CD4-positive, alpha-beta T cell treated with Interleukin-2 at 100 ng/mL for 4 hours (primary cell): Measurements from ENCODE around the gene MAP2K3.

Experiments used
- DNase-seq: peaks from one replicate; pipeline ENCODE4 v3.0.0-alpha.2; 2020; ENCODE audit warnings: low spot score

MAP2K3 gene

DNA sequence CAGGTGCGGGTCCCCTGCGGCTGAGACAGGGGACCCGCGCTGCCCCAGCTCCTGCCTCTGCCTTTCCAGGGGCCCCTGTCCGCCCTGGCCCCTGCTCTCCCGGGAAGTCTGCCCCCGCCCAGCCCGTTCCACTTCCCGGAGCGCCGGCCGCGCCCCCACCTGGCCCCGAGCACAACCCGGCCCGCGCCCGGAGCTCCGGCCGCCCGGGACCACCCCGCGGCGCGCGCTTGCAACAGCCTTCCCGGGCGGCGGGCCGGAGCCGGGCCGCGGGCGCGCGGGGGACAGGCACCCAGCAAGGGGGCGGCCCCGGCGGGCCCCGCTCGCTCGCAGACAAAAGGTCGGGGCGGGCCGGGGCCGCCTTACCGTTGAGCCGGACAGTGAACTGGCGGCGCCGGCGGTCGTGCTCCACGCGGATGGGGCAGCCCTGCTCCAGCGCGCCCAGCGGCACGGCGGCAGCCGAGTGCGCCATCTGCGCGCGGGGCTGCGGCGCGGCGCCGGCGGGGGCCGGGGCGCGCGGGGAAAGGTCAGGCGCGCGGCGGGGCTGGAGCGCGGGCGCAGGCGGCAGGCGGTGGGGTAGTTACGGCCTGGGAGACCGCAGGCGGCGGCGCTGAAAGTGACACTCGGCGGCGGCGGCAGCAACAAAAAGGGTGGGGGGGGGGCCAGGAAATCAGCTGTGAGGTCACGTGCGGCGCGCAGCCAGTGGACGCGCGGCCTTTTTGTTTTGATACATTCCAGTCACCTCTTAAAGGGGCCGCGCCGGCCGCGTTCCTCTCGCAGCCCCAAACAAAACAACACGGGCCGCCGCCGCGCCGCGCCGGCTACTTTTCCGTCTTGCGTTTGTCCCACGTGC, 31.5 kb upstream of the MAP2K3 start, which contains the start of gene NATD1:
Gene NATD1, minus strand, starts transcription at position 615 of the 850 bp plus-strand sequence. Its CDS starts 146 bp downstream, at position 469.
- peak; percentile 78 for DNase-seq

DNA sequence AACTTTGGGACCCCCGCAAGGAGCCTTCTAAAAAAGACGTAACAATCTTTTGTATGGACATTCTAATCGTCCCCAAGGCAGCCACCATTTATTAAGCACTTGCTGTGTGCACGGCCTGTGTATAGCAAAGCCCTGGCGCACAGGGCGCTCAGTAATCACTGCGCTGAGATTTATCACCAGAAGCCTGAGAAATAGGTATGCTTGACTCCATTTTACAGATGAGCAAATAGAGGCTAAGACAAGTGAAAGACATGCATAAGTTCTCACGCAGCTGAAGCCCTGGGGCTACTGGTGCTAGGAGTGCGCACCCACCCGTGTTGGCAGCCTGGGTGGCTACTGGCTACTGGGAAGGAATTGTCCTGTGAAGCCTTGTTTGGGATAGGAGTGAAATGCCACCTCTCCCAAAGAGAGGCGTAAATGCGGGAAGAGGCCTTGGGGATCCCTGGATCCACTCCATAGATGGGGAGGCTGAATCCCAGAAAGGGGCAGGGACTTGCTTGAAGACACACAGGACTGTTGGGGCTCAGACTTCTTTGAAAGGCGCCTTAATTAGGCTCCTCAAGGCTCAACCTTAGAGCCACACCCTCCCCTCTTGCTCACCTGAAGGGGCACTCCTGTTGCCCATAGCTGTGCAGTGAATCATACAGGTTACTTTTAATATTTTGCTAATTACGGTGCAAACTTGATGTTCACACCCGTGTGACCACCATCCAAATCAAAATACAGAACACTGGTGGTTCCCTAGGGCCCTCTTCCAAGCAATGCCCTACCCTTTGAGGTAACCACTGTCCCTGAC, 30.7 kb upstream of the MAP2K3 start:
- DNase-seq: no peak

DNA sequence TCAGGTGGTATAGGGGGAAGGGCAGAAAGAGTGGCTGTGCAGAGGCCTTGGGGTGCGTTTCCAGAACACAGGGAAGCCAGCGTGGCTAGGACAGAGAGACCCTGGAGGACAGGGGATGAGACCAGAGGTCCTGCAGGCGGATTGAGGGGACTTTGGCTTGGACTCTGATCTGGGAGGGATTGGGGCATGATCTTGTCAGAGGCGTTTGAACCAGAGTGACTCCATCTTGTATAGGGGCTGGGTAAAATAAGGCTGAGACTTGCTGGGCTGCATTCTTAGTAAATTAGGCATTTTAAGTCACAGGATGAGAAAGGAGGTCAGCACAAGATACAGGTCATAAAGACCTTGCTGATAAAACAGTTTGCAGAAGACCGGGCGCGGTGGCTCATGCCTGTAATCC, 25.9 kb upstream of the MAP2K3 start:
- no peak for DNase-seq

DNA sequence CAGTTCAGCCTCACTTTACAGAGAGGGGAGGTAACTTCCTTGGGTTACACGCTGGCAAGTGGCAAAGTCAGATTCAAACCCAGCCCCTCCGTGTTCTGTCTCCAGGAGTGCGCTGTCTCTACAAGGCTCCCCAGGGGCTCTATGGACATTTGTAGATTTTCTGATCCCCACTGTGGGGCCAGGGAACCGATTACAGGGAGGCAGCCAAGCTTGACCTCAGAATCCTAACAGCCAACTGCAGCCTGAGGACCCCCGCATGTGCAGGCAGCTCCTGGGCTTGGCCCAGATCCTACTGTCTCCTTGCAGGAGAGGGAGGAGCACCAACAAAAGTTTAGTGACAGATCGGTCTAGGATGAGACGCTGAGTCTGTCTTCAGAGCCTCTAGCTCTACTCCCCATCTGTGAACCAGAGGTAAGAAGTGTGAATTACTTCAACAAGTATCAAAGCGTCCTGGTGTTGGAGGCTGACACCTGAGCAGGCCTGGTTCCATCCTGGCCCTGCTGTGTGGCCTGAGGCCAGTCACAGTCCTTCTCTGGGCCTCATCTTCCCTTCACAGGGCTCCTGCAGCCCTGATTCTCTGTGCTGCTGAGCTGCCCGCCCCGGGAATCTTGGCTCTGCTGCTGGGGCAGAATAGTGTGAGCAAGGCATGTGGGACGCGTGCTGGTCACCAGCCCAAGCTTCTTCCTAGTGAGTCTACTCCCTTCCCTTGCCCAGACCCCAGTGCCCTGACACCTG, 22.1 kb upstream of the MAP2K3 start:
- no peak for DNase-seq

DNA sequence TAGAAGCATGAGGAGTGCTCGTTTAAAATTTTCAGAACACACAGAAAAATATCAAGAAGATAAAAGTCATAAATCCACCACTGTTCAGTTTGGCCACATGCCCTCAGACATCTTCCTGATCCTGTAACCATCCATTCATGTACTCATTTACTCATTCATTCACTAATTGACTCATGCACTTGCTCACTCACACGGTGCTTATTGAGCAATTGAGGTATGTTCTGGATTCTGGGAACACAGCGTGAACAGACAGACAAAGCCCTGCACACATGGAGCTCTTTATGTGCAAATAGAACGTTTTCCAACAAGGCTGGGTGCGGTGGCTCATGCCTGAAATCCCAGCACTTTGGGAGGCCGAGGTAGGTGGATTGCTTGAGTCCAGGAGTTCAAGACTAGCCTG, 21.1 kb upstream of the MAP2K3 start:
- no peak for DNase-seq

DNA sequence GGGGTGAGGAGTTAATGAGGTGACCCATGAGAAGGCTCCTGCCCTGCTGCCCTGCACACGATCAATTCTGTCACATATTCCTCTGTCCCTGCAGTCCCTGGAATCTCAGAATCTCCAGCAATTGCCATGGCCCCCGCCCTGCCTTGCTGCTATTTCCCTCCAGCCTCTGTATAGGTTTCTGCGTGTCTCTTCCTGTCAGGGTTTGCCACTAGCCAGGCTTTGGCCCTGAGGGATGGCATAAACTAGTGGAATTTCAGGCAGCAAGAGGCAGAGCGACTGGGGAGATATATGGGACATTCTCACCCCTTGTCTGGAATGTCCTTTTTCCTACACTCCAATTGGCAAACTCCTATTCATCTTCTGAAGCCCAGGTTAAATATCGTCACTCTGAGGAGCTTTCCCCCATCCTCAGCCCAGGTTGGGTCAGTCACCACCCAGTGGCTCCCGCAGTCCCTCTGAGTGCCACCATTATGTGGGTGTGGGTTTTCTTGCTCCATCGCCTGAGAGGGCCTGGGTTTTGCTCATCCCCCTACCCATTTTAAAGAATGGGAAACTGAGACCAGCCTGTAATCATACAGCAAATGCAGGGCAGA, 15.8 kb upstream of the MAP2K3 start:
- DNase-seq: no peak

DNA sequence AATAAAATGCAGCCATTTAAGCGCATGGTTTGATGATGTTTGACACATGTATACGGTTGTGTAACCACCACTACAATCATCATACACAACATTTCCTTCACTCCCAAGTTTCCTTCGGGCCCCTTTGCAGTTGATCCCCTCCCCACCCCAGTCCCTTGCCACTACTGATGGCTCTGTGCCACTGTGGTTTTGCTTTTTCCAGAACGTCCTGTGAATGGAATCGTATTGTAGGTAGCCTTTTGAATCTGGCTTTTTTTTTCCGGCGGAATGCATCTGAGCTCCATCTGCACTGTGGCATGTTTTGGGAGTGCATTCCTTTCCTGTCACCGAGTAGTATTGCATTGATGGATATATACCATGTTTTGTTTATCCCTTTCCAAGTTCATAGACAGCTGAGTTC, 15.1 kb upstream of the MAP2K3 start:
- no peak for DNase-seq

DNA sequence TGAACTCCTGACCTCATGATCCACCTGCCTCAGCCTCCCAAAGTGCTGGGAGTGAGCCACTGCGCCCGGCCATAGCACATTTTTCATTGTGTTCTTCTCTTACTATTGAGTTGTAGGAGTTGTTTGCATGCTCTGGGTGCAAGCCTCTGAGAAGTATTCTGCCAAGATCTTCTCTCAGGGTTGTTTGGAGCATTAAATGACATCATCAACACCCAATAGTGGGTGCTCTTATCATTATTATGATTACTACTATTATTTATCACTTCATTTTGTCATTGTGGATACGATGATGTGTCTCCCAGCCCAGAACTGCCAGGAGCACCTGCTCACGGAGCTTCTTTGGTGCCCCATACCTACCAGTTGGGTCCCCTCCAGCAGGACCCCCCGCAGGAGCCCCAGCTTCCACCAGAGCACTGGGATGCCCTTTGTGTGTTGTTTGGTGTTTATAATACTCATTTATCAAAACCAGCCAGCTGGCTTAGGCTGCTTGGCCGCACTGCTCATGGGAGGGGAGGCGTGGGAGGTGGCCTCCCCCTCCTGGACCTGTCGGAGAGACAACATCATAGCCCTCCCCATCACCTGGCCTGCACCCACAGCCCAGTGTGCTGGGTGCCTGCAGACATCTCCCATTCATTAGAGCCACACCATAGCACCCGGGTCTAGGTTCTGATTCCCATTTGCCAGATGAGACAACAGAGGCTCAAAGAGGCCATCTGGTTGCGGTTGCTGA, 12.9 kb upstream of the MAP2K3 start:
- DNase-seq: no peak

DNA sequence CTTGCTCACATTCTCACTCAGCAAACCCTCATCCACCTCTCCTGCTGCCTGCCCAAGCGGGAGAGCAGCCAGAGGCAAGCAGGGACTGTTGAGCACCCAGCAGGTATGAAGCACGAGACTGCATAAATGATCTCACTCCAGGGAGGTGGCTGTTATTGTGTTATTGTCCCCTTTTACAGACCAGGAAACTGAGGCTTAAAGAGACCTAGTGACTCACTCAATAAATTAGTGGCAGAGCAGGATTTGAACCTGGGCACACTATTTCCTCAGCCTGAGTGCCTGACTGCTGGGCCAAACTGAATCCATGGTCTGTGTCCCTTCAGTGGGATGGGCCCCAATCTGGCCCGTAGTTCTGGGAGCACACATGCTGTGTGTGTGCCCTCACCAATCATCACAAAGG, 12.3 kb upstream of the MAP2K3 start:
- DNase-seq: no peak

DNA sequence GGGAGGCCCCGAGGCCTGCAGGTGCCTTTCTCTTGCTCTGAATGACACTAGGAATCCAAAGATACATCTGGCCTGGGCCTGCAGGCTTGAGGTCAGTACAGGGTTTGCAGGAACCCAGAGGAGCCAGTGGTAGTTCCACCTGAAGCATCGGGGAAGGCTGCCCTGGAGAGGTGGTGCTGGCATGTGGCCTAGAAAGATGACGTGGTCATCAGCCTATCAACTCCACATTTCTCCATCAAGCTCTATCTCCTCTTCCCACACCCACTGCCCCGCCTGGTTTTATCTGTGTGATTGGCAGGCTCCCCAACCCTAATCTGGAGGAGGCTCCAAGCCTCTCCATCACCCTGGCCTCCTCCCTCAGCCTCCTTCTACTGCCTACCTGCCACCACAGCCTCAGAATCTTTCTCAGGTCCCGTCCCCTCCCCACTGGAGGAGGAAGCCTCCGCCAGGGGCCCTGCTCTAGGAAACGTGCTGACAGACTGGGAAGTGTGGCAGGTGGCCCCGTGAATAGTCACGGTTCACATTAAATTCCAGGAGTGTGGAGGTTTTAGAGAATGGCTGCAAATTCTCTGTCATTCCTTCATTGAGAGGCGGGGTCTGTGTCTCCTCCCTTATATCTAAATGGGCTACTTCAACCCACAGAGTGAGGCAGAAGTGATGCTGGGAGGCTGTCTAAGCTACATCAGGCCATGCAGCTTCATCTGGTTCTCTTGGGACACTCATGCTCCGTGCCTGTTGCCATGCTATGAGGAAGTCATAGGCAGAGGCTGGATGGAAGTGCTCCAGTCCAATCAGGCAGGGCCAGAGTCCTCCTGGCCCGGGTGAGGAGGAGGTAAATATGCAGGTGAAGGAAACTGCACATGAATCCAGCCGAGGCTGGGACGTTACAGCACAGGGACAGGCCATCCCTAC, 11.4 kb upstream of the MAP2K3 start:
- DNase-seq: no peak

DNA sequence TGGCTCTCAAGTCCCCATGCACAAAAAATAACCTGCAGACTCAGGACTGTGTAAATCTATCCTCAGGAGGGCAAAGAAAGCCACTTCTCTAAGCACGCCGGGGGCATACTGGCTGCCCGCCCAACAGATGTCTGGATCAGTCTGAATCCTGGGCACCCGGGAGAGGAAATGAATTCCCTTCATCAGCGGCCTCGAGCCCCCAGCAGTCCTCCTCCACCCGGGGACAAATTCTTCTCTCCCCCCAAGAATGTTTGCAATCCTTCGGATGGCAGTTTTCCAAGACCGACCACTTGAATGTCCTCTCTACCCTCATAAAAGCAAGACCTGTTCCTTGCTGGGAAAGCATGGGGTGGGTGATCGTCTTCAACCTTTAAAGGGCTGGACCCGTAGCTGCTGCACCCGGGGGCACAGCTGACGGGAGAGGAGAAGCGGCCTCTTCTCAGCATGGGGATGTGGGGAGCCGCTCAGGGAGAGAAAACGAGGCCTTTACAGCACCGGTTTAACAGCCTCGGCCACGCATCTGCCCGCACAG, 9.4 kb upstream of the MAP2K3 start:
- no peak for DNase-seq

DNA sequence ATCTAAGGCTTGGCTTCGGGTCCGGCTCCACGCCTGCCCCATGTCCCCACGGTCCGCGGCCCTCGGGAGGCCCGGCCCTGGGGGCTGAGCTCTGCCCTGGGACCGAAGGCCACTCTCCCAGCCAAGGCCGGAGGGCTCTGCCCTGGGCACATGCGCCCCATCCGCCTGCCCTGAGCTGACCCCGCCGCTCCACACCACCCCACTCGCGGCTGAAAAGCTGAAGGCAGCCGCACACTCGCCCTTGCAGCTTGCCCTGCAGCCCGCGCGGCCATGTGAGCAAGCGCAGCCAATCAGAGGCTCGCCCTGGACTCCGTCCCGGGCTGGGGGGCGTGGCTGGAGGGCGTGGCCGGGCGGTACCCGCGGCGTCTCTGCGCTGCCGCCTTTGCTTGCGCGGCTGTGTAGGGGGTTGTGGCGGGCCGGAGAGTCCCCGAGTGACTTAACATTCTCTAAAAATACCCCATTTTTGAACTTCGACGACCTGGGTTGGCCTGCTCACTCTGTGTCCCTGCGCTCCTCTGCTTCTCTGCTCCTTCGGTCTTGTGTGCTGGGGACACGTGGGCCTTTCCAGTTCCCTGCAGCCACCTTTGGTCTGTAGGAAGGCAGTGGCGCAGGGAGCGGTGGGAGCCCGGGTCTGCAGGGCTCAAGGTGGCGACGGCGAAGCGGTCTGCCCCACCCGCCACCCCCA, 8.8 kb upstream of the MAP2K3 start:
- DNase-seq: peak; percentile 93

DNA sequence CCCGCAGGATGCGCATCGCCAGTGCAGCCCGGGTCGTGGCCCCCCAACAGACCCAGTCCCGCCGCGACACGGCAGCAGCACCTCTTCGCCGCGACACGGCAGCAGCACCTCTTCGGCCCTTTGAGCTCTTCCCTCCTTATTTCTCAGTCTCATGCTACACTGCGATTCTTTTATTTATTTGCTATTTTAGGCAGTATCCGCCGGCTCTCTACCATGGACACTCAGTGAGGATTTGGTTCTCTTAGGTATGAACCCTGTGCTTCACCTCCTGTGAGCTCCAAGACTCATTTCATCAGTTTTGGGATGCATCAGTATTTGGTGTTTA, 8.3 kb upstream of the MAP2K3 start:
- DNase-seq: no peak

DNA sequence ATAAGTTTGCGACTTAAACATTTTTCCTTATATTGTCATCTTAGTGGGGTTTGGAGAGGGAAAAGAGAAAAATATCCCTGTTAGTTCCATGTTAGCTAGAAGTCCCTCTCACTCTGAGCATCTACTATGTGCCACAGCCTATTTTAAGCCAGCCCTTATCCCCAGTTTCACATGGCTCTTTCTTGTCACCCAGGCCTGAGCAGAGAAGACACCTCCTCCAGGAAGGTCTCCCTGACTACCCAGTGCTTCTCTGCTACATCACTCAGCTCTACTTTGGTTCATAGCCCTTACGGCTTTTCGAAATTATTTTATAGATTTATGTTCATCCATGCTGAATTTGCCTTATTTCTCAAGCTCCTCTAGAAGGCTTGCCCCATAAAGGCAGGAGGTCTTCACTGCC, 7.2 kb upstream of the MAP2K3 start:
- DNase-seq: no peak

DNA sequence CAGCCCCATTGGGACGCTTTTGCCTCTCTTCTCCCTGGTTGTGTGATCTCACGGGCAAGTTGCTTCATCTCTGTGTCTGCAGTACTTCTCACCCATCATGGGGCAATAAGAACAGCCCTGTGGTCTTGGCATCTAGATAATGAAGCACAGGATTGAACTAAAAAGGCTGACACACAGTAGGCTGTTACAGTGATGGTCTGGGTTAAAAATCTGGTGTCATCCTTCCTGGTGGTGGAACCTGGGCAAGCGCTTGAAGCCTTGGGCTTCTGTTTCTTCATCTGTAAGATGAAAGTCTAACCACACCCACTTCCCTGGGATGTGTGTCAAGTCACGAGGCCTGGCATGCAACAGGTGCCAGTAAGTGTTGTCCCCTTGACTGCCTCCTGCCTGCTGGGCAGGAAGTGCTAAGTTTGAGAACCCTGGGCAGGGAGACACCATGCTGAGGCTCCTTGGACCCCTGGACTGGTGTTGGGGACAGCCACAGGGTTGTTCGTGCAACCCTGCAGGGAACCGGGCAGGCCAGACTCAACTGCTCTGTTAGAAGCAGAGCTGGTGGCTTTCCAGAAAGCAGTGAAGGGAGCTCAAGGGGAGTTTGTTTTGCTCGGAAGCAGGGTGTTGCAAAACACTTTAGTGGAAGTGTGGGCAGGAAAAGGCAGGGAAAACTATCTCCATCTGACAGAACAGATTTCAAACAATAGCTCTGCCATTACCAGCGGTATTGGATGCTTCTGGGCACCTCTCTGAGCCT, 5.9 kb upstream of the MAP2K3 start:
- peak; percentile 61 for DNase-seq

DNA sequence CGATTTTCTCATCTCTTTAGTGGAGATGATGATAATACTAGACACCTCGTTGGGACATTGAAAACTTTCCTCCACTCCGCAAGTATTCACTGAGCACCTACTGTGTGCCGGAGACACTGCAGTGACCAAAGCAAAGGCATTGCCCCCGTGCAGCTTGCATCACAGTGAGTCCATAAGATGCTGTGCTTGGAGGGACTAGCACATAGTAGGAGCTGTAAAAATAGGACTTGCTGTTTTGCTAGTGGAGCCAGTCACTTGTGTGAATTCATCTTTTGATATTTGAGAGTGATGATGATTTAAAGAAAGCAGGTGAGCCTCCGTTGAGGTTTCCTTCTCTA, 5.3 kb upstream of the MAP2K3 start:
- DNase-seq: no peak

DNA sequence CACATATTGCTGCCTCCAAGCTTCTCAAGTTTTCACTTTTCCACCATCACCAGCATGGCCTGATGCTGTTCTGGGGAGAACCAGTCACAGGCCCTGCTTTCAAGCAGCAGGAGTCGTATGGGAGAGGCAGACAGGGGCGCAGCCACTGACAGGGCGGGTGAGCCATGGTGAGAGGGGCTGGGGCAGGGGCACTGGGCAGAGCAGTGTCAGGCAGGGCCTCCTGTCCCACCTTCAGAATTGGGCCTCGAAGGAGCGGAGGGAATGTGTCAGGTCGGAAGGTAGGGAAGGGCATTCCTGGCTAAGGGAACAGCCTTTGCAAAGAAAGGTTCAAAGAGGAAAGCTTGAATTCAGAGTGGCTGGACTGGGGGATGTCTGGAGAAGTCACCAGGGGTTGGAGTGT, 4.9 kb upstream of the MAP2K3 start:
- DNase-seq: no peak

DNA sequence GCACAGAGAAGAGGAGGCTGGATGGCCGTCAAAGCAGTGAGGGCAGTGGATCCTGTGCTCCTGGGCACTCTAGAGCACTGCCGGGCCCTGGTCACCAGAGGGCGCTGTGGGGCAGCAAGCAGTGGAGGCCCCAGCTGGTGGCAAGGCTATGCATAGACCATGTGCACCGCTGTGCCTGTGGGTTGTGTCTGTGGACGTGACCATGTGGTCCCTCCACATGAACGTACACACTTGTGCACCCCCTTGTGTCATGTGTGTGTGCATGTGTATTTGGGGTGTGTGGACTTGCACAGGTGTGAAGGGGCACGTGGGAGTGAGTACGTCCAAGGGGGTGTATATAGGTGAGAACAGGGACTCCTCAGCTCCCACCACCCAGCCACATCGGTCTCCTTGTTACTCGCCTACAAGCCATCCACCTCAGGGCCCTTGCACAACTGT, 4.4 kb upstream of the MAP2K3 start:
- DNase-seq: peak; percentile 90

DNA sequence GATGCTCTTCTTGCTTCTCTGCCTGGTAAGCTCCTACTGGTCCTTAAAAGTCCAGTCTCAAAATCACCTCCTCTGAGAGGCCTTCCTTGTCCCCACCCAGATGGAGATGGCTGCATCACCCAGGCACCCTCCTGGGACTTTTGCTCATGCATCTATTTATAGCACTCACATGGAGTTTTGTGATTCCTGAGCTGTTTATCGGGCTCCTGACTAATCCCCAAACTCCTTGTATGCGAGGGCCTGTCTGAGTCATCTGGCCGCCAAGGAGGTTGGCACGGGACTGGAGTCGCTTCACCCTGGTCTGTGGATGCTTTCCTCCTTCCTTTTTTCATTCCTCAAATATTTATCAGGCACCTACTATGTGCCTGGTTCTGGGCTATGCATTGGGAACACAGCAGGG, 2.3 kb upstream of the MAP2K3 start:
- DNase-seq: no peak
